Measurements from ENCODE around the gene MRPS14. TPM values are rescaled to one million over a fixed set of nuclear protein-coding genes. Genes with fewer than 3 reads are reported as not detected.

The MRPS14 gene
- polyA plus RNA-seq, 1 of the 3 experiments (the other 2 are of a cell fraction) = 18.2 TPM

DNA sequence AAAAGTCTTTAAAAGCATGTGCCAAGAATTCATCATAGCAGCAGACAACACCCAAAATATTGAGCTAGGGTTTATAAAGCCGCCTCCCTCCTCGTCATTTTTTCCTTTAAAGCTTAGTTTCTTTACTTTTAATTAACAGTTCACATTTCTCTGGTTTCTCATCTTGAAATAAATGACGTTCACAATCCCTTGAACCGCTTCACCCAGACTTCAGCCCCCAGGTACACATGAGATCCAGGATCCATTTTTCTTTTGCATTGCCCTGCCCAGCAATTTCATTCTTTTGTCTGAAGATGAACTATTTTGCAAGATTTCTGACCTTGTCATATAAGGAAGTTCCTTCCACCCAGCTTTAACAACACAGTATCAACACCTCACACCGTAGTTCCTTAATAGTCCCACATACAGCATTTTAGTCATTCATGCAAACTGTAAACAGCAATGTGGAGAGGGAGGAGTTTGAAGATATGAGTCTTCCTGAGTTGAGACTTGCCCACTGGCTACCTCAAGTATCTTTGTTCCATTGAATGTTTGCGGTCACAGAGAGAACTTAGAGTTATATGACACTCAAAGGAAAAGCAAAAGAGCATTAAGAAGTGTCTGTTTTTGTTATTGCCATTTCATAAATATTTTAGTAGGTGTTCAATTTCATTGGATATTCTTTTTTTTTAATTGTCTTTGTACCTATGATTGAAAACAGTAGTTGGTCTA is 58.8 kb downstream of the MRPS14 start:
- Histone ChIP-seq H3K4me1 (ENCODE audit: control insufficient read depth in 1 of 2, insufficient read depth in 2 of 2, low read depth in 1 of 2, low read length in 1 of 2) (peaks cover 0 to 2% of the 10 kb centered on the region in 2 experiments; a peak in 2 of 4 replicates), H3K27me3 (ENCODE audit: insufficient read depth) (no peaks in the 10 kb centered on the region), H3K9me3 (no peaks in the 10 kb centered on the region), H3K27ac (ENCODE audit: low read depth in 2 of 2, low read length in 1 of 2) (no peak overlapping the region), H3K36me3 (replicated peaks in 1 of 2; ENCODE audit: control insufficient read depth in 1 of 2, insufficient read depth in 2 of 2, low read length in 1 of 2) (no peaks in the 10 kb centered on the region), H3K9me2 (no peaks in the 10 kb centered on the region), H3K9ac (no peak overlapping the region), H3F3A (replicated peaks; ENCODE audit: insufficient read depth) (no peaks in the 10 kb centered on the region), H4K20me1 (ENCODE audit: insufficient read depth) (no peaks in the 10 kb centered on the region), H3K4me3 (ENCODE audit: low read depth in 2 of 2, low read length in 1 of 2) (no peak overlapping the region), H3K79me2 (ENCODE audit: insufficient read depth) (no peaks in the 10 kb centered on the region), H3K4me2 (no peak overlapping the region), H2AFZ (ENCODE audit: low read depth) (no peak overlapping the region)
- TF ChIP-seq CHD2 (IDR thresholded peaks at IDR 0.05; ENCODE audit: low read length, partially characterized antibody) (no peak), MXI1 (IDR thresholded peaks at IDR 0.05; ENCODE audit: low read depth, low read length) (no peak), ELF1 (IDR thresholded peaks at IDR 0.05) (no peak), EP300 (IDR thresholded peaks at IDR 0.05; ENCODE audit: borderline replicate concordance in 1 of 2, low read depth in 1 of 2, low read length in 1 of 2) (no peak), TAF1 (IDR thresholded peaks at IDR 0.05; ENCODE audit: borderline replicate concordance, low read depth, low read length) (no peak), NFIC (IDR thresholded peaks at IDR 0.05; ENCODE audit: borderline replicate concordance) (no peak), JUND (IDR thresholded peaks at IDR 0.05) (no peak)
- TF ChIP-seq, protein P1, sequence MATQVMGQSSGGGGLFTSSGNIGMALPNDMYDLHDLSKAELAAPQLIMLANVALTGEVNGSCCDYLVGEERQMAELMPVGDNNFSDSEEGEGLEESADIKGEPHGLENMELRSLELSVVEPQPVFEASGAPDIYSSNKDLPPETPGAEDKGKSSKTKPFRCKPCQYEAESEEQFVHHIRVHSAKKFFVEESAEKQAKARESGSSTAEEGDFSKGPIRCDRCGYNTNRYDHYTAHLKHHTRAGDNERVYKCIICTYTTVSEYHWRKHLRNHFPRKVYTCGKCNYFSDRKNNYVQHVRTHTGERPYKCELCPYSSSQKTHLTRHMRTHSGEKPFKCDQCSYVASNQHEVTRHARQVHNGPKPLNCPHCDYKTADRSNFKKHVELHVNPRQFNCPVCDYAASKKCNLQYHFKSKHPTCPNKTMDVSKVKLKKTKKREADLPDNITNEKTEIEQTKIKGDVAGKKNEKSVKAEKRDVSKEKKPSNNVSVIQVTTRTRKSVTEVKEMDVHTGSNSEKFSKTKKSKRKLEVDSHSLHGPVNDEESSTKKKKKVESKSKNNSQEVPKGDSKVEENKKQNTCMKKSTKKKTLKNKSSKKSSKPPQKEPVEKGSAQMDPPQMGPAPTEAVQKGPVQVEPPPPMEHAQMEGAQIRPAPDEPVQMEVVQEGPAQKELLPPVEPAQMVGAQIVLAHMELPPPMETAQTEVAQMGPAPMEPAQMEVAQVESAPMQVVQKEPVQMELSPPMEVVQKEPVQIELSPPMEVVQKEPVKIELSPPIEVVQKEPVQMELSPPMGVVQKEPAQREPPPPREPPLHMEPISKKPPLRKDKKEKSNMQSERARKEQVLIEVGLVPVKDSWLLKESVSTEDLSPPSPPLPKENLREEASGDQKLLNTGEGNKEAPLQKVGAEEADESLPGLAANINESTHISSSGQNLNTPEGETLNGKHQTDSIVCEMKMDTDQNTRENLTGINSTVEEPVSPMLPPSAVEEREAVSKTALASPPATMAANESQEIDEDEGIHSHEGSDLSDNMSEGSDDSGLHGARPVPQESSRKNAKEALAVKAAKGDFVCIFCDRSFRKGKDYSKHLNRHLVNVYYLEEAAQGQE (IDR thresholded peaks at IDR 0.05; ENCODE audit: low read depth, low read length) = no peak
- CTCF ChIA-PET = interaction anchor here (1.0 to 3.1 kb wide), 2 partner anchors 10 to 19 kb away, joined by 3 to 13 read pairs; no protein-coding TSS in a partner anchor
- no peak for DNase-seq
- 78% methylated on average over 6 of the region's 6 CpGs for WGBS (ENCODE audit: low lambda C conversion rate)
- POLR2A ChIA-PET = no interaction called here

DNA sequence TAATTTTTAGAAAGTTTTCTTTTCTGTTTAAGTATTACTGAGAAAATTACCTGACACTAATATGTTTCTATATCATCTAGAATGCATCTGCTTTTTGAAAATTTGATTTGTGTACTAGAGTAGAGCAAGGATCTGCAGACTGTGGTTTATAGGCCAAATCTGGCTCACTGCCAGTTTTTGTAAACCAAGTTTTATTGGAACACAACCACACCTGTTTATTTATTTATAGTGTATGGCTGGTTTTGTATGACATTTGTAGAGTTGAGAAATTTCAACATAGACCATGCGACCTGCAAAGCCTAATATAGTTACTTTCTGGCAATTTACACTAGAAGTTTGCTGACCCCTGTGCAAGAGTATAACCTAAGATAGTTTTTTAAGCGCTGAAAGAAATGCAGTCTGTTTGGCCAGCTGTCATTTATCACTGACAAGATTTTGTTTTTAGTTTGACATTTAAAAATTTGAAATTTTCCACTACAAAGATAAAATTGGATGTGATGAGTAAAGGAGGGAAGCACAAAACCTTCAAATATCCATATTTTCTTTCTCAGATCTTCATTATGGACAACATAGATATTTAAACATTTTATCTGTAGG is 59.6 kb downstream of the MRPS14 start:
- CTCF ChIA-PET = interaction anchor here (1.0 to 3.1 kb wide), 2 partner anchors 10 to 20 kb away, joined by 3 to 13 read pairs; no protein-coding TSS in a partner anchor
- TF ChIP-seq RFX5 (IDR thresholded peaks at IDR 0.05; ENCODE audit: low read length) (no peak), POLR2AphosphoS5 (IDR thresholded peaks at IDR 0.05; ENCODE audit: low read depth, low read length) (no peak), EZH2phosphoT487 (IDR thresholded peaks at IDR 0.05; ENCODE audit: borderline replicate concordance, low read depth) (no peak), ELF1 (IDR thresholded peaks at IDR 0.05) (no peak)
- TF ChIP-seq, protein P2, sequence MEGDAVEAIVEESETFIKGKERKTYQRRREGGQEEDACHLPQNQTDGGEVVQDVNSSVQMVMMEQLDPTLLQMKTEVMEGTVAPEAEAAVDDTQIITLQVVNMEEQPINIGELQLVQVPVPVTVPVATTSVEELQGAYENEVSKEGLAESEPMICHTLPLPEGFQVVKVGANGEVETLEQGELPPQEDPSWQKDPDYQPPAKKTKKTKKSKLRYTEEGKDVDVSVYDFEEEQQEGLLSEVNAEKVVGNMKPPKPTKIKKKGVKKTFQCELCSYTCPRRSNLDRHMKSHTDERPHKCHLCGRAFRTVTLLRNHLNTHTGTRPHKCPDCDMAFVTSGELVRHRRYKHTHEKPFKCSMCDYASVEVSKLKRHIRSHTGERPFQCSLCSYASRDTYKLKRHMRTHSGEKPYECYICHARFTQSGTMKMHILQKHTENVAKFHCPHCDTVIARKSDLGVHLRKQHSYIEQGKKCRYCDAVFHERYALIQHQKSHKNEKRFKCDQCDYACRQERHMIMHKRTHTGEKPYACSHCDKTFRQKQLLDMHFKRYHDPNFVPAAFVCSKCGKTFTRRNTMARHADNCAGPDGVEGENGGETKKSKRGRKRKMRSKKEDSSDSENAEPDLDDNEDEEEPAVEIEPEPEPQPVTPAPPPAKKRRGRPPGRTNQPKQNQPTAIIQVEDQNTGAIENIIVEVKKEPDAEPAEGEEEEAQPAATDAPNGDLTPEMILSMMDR (IDR thresholded peaks at IDR 0.05) = no peak
- no peak overlapping the region for H3K9ac ChIP-seq

More for the DNA sequence above, 59.6 kb downstream of the MRPS14 start:
- Histone ChIP-seq H3K36me3 (replicated peaks in 1 of 2; ENCODE audit: control insufficient read depth in 1 of 2, insufficient read depth in 2 of 2, low read length in 1 of 2) (no peaks in the 10 kb centered on the region), H3K9me2 (no peaks in the 10 kb centered on the region), H3F3A (replicated peaks; ENCODE audit: insufficient read depth) (no peaks in the 10 kb centered on the region), H3K4me3 (ENCODE audit: low read depth in 2 of 2, low read length in 1 of 2) (no peak overlapping the region), H3K4me1 (ENCODE audit: control insufficient read depth in 1 of 2, insufficient read depth in 2 of 2, low read depth in 1 of 2, low read length in 1 of 2) (peaks cover 0 to 2% of the 10 kb centered on the region in 2 experiments; a peak in 2 of 4 replicates), H2AFZ (ENCODE audit: low read depth) (no peak overlapping the region; the same call in 1 of the 2 replicates), H4K20me1 (ENCODE audit: insufficient read depth) (no peaks in the 10 kb centered on the region), H3K27me3 (ENCODE audit: insufficient read depth) (no peaks in the 10 kb centered on the region), H3K27ac (ENCODE audit: low read depth in 2 of 2, low read length in 1 of 2) (no peak overlapping the region), H3K79me2 (ENCODE audit: insufficient read depth) (no peaks in the 10 kb centered on the region), H3K4me2 (no peak overlapping the region), H3K9me3 (no peaks in the 10 kb centered on the region)
- WGBS (ENCODE audit: low lambda C conversion rate) = 73% methylated on average over 2 of the region's 2 CpGs
- DNase-seq = no peak
- POLR2A ChIA-PET = no interaction called here
